Stomach (tissue), 4 donors: Measurements from ENCODE around the gene CTRB2.

ENCODE experiments used
- CTCF ChIP-seq, 7 experiments: fragments of 450-650 bp in 4 of 7; fragments of 200-600 bp in 3 of 7; sonication (generic) in 3 of 7; IDR thresholded peaks; one replicate each; pipeline ENCODE4 v1.5.1; 2016 to 2019; ENCODE audit warnings: antibody characterized with exemption in 7 of 7, control low read depth in 2 of 7, mild to moderate bottlenecking in 1 of 7
- EP300 ChIP-seq: sonication (generic); formaldehyde crosslinking; IDR thresholded peaks from one replicate; pipeline ENCODE4 v1.6.1; 2017; ENCODE audit warnings: antibody characterized with exemption
- POLR2A ChIP-seq, 4 donors: fragments of 450-650 bp; IDR thresholded peaks; one replicate each; pipeline ENCODE4 v1.6.1; 2016; ENCODE audit warnings: antibody characterized with exemption in 4 of 4, control low read depth in 2 of 4, mild to moderate bottlenecking in 1 of 4, moderate library complexity in 1 of 4
- POLR2AphosphoS5 ChIP-seq, 3 donors: sonication (generic); formaldehyde crosslinking; IDR thresholded peaks; one replicate each; pipeline ENCODE4 v1.6.1; 2016; ENCODE audit warnings: antibody characterized with exemption in 3 of 3

GRCh38 chr16:75160386-75160785, 46.6 kb downstream of the CTRB2 start:
- TF ChIP-seq CTCF (IDR thresholded peaks at IDR 0.05) (no peak), POLR2A (IDR thresholded peaks at IDR 0.05) (no peak), POLR2AphosphoS5 (IDR thresholded peaks at IDR 0.05) (no peak), EP300 (no peak)
